ENCODE measurements around the gene GPHN.

- TF ChIP-seq POLR2A (IDR thresholded peaks at IDR 0.05) = no peak
- TF ChIP-seq CTCF (IDR thresholded peaks at IDR 0.05) = no peak
Observed at GRCh38 chr14:66496911-66497310, 11.0 kb upstream of the GPHN start.
